GM19351 (cell line): ENCODE results near the gene CLRN3.

Source experiments
- ATAC-seq: cut with Tn5 transposase; IDR thresholded peaks from one replicate; pipeline ENCODE4 v1.9.1; 2021; ENCODE audit warnings: mild to moderate bottlenecking, moderate library complexity; ENCODE audit not compliant: unreplicated experiment

CLRN3 gene

DNA sequence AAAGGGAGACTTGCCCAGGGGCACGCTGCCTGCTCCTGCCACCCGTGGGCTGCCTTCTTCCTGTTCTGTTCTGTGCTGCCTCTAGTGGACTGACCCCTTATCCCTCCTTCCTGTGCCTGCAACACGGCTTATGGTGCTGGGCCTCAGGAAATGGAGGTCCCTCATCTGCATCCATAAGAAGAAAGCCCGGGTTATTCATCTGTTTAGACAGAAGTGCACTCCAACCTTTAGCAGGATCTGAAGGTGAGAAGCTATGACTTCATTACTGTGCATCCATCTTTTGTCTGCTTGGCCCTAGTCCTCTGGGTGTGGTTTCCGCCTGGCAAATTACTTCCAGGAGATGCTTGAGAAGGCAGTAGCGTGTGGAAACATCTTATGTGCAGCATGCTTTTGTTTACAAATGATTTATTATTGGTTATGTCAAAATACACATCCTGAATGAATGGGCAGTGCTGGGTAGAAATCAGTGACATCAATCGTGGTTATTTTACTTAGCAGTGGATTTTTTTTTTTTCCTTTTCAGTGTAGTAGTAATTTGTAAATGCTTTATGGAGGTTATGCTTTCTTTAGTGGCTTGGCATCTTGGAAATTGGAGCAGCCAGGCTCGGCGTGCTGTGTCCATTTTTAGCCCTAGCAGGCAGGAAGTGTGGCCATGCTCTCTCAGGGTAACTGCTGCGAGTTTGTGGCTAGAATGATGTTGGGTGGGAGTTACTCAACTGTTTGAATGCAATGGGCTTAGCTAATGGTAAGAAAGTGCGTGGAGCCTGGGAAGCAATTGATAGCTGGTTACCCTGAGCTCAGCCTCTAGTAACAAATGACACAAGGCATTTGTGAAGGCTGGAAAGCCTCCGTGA is 26.9 kb upstream of the CLRN3 start:
- no peak for ATAC-seq

DNA sequence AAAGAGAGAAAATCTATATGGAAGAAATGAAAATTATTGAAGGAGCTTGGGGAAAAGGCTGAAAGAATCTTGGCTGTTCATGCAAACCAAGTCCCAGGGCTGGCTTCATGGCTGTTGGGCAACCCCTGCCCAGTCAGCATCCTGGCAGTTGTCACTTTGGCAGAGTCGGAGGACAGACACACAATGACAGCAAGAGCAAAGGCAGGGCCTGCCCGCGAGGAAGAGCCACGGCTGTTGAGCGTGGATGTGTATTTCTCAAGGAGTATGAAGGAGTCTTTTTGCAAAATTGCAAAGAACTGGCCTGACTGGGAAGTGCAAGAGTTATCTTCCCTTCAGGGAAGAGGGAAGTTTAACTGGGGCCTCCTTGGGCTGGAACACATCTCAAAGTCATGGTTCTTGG is 25.8 kb upstream of the CLRN3 start:
- no peak for ATAC-seq

- no peak for ATAC-seq
Measured at GRCh38 chr10:127916826-127917225, 24.1 kb upstream of the CLRN3 start.

DNA sequence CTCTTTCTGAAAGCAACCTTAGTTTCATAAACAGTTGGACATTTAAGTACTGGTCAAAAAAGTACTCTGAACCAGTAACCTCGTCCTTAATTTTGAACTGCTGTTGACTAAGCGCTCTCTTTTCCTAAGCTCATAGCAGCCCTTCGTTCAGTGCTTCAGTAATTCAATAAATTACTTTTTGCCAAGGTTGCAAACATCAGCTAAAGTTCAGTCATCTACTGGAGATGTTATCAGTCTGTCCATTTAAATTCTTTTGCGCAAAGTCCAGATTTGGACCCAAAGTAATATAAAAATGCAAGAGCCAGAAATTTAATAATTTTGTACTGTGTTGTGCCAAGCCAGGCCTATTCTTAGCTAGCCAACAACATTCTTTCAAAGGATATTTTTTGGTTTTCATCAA is 22.6 kb upstream of the CLRN3 start:
- no peak for ATAC-seq

- no peak for ATAC-seq
Measured at GRCh38 chr10:127913368-127913759, 20.6 kb upstream of the CLRN3 start.

- no peak for ATAC-seq
Measured at GRCh38 chr10:127912607-127913367, 20.0 kb upstream of the CLRN3 start.

- no peak for ATAC-seq
Measured at GRCh38 chr10:127911867-127912257, 19.1 kb upstream of the CLRN3 start.

- no peak for ATAC-seq
Measured at GRCh38 chr10:127911218-127911866, 18.6 kb upstream of the CLRN3 start.

GRCh38 chr10:127910464-127910770 is 17.7 kb upstream of the CLRN3 start:
- ATAC-seq = no peak

DNA sequence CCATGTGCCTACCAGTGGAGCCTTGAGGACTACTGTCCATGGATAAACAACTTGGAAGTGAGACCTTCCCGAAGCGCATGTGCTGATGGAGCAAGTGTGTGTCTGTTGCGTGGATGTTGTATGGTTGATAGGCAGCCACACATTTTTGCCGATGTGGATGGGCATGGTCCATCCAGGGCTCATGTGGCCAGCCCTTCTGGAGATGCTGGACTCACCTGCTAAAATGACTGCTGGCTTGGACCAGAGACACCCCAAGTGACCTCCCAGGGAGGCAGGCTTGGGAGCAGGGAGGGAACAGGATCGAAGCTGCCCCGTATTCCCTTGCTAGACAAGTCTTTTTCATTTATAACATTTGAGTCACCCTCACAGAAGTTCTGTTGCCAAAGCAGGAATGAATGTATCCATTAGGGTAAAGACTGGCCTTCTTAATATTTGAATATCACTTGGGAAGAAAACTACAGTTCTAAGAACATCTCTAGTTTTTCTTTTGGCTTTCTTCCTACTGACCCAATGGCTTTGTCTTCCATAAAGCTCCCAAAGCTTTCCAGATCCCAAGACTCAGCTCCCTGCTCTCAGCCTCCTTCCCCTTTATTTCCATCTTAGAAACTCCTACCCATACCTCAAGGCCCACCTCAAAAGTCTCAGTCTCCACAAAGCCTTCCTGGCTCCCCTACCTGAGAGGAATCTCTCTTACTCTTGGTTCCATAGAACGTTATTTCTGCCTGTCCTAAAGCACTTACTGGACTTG is 17.1 kb upstream of the CLRN3 start:
- ATAC-seq = no peak

DNA sequence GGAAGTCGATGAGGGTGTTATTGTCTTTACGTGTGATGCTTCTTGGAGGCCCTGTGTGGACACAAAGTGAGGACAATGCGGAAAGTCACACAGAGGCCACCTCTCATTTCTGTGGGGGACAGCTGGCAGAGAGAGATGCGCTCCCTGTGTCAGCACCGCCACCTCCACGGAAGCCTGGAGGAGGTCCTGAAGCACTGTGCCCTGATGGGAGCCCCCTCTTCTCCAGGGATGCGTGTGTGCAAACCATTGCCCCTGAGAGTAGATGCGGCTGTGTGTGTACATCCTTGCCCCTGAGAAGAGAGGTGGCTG is 16.2 kb upstream of the CLRN3 start:
- no peak for ATAC-seq

DNA sequence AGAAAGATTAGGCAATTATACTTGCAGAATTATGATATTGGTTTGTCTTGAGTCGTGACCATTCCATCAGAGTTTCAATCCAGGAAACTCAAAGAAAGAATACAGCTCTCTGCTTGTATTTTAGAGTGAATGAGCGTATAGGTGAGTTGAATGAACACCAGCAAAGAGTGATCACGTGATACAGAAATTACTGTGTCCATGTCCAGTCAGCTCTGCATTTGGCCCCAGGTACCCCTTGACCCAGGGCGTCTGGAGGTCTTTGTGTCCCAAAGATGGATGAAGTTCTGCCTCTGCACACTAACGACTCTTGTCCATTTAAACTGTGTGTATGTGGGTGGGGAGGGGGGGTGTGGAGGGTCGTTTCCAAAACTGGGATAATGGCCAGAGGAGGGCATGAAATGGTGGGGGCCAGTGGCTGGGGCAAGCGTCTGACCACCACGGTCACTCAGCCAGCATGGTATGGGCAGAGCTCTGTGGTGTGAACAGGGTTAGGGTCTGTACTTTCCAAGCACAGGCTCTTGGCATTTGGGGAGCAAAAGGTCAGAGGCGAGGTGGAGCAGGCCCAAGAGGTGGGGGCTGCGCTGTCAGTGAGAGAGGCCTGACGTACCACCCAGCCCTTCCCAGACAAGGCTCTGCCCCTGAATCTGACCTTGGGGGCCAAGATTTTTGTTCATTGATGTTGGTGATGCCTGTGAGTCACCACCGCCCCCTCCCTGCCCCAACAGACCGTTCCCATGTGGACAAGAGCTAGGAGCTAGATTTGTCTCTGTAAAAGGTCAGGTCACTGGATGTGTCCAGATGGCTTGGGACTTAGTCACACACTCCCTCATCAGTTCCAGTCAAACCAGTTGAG is 15.6 kb upstream of the CLRN3 start:
- ATAC-seq = no peak

- no peak for ATAC-seq
Measured at GRCh38 chr10:127907411-127908105, 14.8 kb upstream of the CLRN3 start.

DNA sequence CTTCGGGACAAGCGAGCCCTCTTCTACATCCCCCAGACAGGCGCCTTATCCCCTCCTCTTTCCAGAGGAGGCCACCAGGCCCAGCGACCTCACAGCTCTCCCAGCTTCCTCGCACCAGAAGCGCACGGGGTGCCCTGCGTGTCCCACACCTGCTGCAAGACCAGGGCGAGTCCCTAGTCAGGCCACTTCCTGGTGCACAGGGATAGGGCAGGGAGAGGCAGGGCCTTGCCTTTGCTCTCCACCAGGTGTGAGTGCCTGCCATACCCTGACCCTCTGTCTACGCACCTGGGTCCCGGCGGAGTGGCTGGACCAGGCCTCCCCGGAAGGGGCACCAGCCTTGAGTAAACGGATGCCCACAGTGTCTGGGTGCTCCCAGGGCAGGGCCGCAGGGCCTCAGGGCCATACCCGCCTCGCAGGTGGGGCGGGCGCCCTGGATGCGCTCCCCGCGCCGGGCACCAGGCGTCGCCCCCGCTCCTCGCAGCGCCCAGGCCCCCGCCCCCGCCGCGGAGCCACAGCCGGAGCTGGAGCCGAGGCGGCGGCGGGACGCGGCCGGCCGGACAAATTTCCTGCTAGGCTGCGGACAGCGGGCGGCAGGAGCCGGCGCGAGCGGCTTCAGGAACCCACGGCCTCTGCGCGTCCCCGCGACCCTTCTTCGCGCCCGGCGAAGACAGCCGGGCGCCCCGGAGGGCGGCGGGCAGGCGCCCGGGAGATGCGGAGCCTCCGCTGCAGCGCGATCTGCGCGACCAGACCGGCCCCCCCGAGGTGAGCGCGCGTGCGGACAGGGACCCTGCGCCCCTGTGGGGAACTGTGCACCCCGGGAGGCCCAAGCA is 14.0 kb upstream of the CLRN3 start, which contains the start of gene PTPRE:
PTPRE (plus strand) TSS at position 556 of the 830 bp plus-strand sequence. CDS start 133,779 bp downstream, outside the sequence.
- peak; percentile 90 for ATAC-seq

GRCh38 chr10:127905848-127906261 is 13.1 kb upstream of the CLRN3 start:
- ATAC-seq = no peak

DNA sequence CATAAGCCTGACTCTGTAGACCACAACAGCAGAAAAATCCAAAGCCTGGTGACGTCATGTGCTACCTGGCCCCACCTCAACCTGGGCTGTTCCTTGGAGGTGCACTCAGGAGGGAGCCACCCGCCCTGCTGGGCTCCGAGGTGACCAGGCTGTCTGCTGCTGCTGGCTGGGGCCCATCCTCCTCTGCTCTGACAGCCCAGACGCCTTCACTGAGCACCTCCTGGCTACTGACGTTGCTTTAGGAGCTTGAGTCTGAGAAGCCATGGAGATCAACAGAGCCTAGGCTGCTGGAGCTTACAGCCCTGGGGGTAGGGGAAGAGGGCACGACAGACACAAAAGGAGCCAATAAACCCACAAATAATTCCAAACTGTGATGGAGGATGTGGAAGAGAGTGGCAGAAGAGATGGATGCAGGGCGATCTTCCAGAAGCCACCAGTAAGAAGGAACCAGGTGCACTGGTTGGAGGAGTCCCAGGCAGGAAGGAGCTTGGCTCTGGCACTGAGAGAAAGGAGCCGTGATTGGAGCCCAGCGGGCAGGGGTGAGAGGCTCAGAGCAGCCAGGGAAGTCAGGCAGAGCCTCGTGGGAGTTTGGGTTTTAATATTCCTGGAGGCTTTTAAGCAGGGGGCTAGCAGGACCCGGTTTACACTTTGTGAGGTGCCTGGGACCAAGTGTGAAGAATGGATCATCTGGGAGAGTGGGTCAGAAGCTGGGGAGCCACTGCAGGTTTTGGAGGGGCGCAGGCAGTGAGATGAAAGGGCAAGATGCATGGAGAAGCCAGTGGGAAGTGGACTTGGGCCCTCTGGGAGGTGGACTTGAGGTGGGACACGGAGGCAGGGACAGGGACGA is 12.5 kb upstream of the CLRN3 start:
- no peak for ATAC-seq

GRCh38 chr10:127904311-127905000 is 11.7 kb upstream of the CLRN3 start:
- no peak for ATAC-seq
